GM06990 (cell line): ENCODE data around the gene RASGEF1C.

Source experiments
- DNase-seq: peaks from one replicate; pipeline ENCODE4 v3.0.0-alpha.2; 2011; ENCODE audit not compliant: insufficient read length; ENCODE audit errors: extremely low read depth
- H3K27me3 ChIP-seq: replicated peaks from 2 replicates; pipeline ENCODE4 v1.6.0; 2011; ENCODE audit warnings: low read length; ENCODE audit not compliant: control insufficient read depth, insufficient read depth
- H3K36me3 ChIP-seq: 2 replicates; pipeline ENCODE4 v1.5.1; 2011; ENCODE audit warnings: low read length; ENCODE audit not compliant: control insufficient read depth, insufficient read depth
- H3K4me3 ChIP-seq: replicated peaks from 2 replicates; pipeline ENCODE4 v1.5.1; 2011; ENCODE audit warnings: low read depth, mild to moderate bottlenecking, control low read depth, low read length
- CTCF ChIP-seq: IDR thresholded peaks from 2 replicates; pipeline ENCODE4 v1.5.1; 2011; ENCODE audit warnings: low read length, control low read depth, mild to moderate bottlenecking, inconsistent platforms; ENCODE audit not compliant: insufficient read depth, poor library complexity, severe bottlenecking

Gene RASGEF1C

DNA sequence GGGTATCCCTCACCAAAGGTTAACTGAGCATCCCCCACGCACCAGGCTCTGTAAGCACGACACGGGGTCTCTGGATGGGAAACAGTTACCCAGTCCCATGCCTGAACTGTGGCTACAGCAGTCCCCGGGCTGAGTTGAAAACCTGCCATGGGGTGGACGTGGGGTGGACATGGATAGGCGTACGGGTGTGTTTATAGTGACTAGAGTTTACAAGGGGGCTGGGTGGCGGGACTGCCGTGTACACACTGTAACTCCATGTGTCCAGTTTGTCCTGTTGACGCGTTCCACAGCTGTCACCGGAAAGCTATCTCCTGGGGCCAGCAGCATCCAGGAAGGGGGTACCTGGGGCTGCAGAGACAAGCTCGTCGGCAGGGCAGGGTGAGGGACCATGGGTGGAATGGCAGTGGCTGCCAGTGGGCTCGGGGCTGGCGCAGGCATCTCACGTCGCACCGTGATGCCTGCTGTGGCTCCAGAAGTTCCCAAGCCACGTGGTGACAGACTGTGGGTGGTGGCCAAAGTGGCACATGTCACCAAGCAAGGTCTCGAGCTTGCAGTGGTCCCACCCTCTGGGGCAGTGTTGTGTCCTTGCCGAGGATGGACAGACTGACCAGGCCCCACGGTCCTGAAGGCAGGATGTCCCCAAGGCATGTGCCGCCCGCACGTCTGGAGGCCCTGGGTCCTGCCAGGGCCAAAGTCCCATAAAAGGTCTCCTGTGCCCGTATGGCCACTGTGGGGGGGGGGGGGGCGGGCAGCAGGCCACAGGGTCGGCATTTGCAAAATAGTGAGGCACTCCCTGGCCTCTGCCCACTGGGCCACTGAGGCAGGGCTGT, 108.2 kb downstream of the RASGEF1C start:
- DNase-seq, result no peak
- TF ChIP-seq CTCF, result no peak
- Histone ChIP-seq H3K4me3 (no peak overlapping the region), H3K27me3 (no peaks in the 10 kb centered on the region), H3K36me3 (no peaks in the 10 kb centered on the region)

GRCh38 chr5:180099733-180100611, 109.0 kb downstream of the RASGEF1C start:
- DNase-seq, result no peak
- no peak for TF ChIP-seq CTCF
- Histone ChIP-seq H3K4me3 (no peak overlapping the region), H3K36me3 (no peaks in the 10 kb centered on the region), H3K27me3 (no peaks in the 10 kb centered on the region)

- no peak for TF ChIP-seq CTCF
- H3K36me3 ChIP-seq, result no peaks in the 10 kb centered on the region
- DNase-seq, result no peak
- H3K4me3 ChIP-seq, result no peak overlapping the region
- no peaks in the 10 kb centered on the region for H3K27me3 ChIP-seq
Measured at GRCh38 chr5:180098991-180099732, 109.8 kb downstream of the RASGEF1C start.

- no peak for DNase-seq
- Histone ChIP-seq H3K36me3 (no peaks in the 10 kb centered on the region), H3K27me3 (no peaks in the 10 kb centered on the region), H3K4me3 (no peak overlapping the region)
- no peak for TF ChIP-seq CTCF
Measured at GRCh38 chr5:180098526-180098925, 110.5 kb downstream of the RASGEF1C start.

DNA sequence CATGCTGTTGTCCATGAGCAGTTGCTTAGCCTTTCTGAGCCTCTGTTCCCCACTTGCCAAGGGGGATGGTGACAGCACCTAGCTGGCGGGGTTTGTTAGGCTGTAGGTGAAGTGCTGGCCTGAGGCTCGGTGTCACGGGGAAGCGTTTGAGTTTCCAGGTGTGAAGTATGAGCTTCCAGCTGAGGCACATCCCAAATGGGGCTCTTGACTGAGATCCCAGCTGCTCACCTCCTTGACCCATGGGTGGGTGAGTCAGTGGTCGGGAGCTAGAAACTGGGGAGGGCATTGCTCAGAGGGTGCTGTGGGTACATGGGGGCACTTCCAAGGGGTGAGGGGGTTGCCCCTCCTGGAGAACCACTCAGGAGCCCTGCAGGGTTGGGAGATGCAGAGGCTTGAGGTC, 111.1 kb downstream of the RASGEF1C start:
- no peak for TF ChIP-seq CTCF
- no peak for DNase-seq
- H3K27me3 ChIP-seq, result no peaks in the 10 kb centered on the region
- no peak overlapping the region for H3K4me3 ChIP-seq
- no peaks in the 10 kb centered on the region for H3K36me3 ChIP-seq
